GM21825 (cell line): ENCODE data around the gene CALD1.

Experiments
- ATAC-seq: cut with Tn5 transposase; IDR thresholded peaks from one replicate; pipeline ENCODE4 v1.9.1; 2021; ENCODE audit warnings: mild to moderate bottlenecking, moderate library complexity; ENCODE audit not compliant: unreplicated experiment

CALD1 gene

DNA sequence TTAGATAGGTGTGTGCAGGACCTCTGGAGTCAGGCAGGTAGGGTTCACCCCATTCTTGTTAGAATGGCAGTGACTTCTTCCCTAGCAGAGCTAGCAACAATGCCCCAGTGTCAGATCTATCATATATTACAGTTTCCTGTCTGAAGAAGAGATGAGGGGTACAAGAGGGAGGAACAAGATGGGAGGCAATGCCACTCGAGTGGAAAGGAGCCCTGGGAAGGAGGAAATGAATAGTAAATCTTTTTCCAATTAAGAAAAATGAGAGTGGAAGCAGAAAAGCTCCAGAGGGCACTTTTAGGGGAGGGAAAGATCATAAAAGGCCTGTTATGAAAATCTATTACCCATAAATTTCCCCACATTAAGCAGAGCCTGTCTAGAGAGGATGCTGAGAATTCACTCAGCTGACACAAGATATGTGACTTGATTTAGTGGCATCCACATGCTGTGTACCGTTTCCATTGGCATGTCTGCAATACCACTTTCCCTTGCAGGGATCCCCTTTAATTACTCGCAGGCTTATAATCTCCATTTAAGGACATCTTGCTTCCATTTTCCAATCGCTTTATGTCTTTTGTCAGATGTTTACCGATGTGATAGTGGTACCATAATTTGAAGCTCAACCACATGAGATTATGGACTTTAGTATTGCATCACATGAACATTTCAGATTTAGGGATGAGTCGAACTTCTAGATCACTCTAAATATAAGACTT, 136.9 kb downstream of the CALD1 start:
- ATAC-seq = no peak

DNA sequence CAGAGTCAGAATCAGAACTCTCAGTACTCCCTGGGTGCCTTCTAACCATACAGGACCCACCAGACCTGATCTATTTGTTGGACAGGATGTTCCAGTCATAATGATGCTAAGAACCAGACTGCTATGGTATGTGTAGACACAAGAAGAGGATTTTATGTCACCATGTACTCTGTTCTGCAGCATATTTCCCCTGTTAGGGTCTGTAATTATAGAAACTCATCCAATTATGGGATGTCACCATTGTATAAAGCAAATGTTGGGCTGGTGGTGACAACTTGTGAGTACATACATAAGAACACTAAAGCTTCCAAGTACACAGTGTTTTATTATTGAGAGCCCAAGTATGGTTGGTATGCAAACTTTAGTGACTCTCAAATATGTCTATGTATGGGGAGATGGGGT, 139.8 kb downstream of the CALD1 start:
- peak; percentile 71 for ATAC-seq

DNA sequence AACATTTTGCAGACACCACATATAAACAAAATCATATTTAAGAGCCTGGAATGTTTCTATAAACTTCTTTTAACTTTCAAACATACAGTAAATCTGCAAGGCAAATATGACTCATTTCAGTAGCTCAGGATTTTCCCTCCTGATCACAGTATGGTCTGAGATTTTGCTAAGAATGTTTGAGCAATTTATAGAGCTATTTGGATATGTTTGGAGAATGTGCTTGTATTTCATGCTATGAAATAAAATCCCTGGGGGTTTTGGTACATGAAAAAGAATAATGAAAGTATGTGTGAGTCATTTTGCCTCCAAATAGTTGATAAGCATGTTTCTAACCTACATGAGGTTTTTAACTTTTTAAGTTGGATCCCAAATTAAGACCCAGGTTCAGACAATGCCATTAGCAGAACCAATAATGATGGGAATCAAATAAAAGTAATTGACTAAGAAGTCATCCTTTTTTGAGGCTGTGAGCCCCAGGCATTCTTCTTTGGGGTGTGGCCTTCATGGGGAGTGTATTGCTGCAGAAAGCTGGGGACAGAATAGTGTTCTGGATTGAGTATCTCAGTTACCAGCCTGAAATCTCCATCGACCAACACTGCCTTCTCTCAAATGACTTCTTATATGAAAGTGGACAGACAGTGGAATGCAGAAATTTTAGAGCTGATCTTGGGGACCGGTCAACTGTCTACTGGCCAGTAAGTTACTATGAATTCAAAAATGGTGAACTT, 140.8 kb downstream of the CALD1 start:
- ATAC-seq = peak; percentile 59

DNA sequence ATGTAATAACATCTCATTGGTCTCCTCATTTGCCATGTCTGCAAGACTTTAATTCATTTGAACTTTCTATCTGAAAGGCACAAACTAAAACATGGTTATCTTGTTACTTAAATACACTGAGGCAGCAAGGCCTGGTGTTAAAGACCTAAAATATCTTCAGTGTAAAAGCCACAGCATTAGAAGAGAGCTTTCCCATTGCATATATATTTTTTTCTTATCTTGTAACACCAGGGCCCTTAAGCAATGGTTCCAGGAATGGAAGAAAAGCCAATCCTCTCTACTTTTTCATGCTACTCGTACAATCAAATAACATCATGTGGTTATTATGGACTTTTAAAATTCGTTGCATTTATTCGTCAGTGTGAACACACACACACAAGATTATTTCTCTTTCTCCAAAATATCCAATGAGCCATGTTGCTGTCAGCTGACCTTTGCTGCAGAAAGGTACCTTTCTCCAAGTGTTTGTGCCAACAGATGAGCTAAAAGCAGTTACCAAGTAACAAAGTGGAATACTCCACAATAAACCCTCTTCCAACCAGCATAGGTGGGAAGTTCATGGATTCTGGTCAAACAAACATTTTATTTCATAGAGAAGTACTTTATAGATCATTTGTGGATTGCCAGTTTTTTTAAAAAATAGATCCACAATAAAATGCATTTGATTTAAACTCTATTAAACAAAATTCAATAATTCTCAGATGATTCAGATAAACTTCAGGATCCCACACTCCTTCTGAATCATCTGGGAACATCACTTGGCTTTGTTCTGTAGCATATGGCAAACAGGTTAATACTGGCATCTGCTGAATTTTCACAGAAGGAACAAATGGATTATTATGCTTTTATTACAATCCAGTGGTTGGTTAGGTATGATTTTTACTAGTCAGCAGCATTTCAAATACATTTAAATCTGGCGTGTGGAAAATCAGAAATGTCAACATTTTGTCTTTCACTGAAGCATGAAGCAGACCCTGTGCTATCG, 143.6 kb downstream of the CALD1 start:
- no peak for ATAC-seq

DNA sequence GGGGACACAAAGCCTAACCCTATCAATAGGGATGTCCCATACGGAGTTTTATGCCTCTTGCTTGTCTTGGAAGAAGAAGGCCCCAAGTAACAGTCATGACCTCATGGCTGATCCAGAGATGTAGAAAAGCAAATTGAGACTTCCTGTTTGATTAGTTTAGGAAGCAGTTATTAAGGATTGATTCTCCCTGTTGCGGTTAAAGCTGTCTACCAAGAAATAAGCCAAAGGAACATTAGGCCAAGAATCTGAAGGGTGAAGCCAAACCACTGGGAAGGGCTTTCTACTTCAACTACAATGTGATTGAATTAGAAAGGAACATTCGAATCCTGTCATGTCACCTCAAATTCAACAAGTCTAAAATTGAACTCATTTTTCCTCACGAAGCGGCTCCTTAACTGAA, 146.3 kb downstream of the CALD1 start:
- ATAC-seq = no peak

DNA sequence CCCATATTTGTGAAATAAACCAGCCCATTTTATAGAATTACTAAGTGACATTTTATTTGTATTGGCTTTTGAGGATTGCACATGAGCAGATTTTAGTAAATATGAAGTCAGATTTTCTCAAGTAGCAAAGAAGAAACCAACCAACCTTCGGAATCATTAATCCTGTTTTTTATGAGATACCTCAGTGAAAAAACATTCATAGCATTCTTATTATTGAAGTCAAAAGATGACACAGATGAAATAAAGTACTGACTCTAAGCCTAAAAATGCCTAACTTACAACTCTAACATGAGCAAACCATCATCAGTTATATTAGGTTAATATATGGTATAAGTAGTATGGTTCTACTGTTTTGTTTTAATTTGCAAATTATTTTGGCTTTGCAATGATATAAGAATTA, 147.0 kb downstream of the CALD1 start:
- no peak for ATAC-seq

DNA sequence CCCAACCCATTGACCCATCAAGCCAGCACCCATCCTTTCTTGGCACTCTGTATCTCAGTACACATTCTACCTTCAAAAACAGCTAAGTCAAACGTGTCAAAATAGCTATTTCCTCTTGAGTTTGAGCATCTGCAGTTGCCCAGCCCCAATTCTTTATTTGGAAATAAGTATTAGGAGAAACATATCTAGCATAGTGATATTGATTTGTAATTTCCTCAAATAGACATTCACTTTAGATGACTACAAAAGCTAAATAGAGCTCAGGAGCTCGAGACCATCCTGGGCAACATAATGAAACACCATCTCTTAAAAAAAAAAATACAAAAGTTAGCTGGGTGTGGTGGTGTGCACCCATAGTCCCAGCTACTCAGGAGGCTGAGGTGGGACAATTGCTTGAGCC, 147.6 kb downstream of the CALD1 start:
- ATAC-seq = no peak

DNA sequence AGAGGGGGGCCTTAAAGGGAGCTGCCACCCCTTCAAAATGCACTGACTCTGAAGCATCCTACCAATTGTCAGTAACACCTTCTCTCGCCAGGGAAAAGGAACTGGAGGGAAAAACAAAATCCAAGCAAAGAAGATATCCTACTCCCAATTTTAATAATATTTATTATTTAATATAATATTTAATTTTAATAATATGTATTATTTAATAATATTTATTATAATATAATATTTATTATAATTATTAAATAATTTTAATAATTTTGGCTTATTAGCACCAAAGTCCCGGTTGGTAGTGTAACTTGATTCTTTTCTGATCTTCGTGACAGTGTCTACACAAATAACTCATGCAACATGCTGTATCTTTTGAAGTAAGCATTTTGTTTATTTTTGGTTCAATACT, 148.3 kb downstream of the CALD1 start:
- no peak for ATAC-seq

DNA sequence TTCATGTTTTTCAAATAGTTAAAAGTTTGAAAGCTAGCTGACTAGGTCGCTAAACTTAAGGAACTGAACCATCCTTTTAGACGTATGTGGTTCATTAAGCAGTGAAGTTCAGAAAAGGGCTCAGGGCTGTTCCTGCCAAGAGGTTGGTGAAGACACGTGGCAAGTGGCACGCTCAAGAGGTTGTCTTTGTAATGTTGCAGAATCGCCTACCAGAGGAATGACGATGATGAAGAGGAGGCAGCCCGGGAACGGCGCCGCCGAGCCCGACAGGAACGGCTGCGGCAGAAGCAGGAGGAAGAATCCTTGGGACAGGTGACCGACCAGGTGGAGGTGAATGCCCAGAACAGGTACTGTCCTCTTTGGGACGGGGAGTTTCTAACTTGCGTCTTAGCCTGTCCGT, 149.1 kb downstream of the CALD1 start:
- no peak for ATAC-seq

DNA sequence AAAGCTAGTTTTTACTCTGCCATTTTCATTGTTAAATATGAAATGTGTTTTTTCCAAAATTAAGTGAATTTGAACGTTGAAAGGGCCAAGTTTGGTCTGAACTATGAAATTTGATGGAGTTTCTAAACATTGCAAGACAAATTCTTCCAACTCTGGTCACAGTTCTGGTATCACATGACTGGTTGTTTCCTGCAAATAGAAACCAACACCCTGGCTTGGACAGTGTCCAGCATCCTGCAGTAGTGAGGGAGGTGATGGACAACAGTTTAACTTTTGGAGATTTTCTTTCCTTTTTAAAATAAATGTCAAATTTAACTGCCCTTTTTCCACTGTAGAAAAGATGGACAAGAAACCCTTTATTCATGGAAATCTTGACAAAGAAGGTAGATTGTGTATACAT, 152.1 kb downstream of the CALD1 start:
- ATAC-seq = no peak

DNA sequence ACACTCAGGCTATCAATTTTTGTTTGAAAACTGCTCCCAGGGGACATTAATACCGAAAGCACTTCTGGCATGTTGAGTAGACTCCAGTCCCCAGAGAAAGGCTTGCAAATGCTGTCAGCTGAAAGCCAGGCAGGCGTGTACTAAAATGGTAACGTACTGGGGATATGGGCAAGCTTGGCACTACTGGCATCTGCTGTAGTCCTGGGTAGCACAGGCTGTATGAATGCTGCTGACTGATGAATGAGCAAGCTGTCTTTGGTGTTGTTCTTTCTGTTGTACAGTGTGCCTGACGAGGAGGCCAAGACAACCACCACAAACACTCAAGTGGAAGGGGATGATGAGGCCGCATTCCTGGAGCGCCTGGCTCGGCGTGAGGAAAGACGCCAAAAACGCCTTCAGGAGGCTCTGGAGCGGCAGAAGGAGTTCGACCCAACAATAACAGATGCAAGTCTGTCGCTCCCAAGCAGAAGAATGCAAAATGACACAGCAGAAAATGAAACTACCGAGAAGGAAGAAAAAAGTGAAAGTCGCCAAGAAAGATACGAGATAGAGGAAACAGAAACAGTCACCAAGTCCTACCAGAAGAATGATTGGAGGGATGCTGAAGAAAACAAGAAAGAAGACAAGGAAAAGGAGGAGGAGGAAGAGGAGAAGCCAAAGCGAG, 153.4 kb downstream of the CALD1 start:
- ATAC-seq = peak; percentile 54

DNA sequence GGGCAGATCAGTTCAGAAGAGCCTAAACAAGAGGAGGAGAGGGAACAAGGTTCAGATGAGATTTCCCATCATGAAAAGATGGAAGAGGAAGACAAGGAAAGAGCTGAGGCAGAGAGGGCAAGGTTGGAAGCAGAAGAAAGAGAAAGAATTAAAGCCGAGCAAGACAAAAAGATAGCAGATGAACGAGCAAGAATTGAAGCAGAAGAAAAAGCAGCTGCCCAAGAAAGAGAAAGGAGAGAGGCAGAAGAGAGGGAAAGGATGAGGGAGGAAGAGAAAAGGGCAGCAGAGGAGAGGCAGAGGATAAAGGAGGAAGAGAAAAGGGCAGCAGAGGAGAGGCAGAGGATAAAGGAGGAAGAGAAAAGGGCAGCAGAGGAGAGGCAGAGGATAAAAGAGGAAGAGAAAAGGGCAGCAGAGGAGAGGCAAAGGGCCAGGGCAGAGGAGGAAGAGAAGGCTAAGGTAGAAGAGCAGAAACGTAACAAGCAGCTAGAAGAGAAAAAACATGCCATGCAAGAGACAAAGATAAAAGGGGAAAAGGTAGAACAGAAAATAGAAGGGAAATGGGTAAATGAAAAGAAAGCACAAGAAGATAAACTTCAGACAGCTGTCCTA, 154.1 kb downstream of the CALD1 start:
- ATAC-seq = no peak

DNA sequence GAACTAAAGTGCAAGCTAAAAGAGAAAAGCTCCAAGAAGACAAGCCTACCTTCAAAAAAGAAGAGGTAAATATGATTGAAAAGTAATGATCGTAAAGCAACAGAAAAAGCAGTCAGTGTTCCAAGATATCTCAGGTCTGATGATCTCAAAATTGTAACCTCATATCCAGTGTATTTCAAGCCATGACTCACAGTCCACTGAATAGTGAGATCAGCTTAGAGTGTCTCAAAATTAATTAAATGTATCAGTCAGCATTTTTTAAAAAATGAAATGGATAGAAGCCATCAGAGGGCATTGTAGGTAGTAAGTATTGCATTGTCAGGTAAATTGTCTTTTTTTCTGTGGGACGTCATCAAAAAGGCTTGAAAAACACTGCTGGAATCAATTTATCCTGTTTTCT, 156.3 kb downstream of the CALD1 start:
- no peak for ATAC-seq

DNA sequence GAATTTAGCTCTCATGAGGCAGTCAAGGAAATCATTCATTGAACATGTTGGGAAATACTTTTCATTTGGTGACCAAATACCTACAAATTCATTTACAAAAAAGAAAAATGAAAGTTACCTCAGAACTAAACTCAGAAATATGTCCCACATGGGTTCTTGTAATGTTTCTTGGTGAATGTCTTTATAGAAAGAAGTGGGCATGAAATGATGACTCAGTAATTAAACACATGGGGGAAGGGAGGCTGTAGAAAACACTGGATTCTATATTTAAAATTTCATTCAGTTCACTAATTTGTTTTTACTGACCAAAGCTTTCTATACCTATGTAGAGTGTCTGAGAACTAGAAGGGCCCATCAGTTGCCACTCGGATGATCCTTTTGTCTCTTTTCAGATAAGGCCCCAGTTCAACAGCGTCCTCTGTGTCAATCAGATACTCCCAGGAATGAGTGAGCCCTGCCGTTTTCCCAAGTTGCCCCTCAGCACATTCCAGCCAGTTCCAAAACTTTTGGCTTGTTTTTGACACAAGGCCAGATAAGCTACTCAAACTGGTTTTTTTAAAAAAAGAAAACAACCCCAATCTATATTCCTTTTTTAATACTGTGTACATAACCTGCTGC, 157.6 kb downstream of the CALD1 start:
- no peak for ATAC-seq

DNA sequence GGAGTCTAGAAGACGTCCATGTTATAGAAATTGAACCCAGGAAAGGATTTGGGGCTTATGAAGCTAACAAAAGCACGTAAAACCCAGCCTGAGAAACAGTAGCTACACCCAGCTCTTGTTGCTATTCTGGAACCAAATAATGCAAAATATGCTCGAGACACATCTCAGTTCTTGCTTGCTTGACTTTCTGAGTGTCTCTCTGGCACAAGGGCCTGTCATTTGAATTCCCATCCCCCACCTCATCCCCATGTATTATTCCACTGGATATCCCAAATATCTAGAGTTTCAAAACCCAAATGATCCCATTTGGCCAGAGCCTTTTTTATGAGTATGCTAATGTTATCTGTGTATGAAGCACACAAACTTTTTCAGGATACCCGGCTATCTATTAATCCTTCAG, 158.7 kb downstream of the CALD1 start:
- no peak for ATAC-seq

DNA sequence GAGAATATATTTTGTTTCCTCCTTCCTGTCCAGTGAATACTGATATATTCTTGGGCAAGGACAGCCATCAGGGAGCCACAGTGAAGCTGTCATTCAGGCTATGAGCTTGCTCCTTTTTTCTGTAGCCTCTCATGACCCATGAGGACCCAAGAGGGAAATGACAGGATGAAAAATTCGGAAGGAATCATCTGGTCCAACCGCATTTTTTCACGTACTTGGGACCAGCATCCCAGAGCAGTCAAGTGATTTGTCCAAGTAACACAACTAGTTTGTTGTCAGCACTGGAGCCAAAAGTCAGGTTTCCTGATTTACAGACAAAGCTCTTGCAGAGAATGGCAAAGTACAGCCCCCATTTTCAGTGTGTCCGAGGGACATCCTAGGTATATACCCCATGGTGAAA, 159.7 kb downstream of the CALD1 start:
- ATAC-seq = no peak

DNA sequence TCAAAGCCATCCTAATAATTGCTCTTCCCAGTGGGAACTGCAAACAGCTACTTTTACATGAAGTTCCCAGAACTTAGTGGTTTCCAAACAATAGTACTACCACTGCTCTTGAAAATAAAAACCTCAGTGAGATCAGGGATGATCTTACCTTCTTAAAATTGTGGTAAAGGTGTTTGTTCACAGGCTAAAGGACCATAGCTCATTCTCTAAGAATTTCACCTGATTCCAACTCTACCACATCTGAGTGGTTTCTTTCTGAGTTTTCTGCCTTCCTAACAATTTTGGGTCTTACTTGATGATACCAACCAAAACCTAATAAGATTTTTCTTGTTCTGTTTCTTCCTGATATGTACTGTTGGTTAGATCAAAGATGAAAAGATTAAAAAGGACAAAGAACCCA, 161.3 kb downstream of the CALD1 start:
- no peak for ATAC-seq

DNA sequence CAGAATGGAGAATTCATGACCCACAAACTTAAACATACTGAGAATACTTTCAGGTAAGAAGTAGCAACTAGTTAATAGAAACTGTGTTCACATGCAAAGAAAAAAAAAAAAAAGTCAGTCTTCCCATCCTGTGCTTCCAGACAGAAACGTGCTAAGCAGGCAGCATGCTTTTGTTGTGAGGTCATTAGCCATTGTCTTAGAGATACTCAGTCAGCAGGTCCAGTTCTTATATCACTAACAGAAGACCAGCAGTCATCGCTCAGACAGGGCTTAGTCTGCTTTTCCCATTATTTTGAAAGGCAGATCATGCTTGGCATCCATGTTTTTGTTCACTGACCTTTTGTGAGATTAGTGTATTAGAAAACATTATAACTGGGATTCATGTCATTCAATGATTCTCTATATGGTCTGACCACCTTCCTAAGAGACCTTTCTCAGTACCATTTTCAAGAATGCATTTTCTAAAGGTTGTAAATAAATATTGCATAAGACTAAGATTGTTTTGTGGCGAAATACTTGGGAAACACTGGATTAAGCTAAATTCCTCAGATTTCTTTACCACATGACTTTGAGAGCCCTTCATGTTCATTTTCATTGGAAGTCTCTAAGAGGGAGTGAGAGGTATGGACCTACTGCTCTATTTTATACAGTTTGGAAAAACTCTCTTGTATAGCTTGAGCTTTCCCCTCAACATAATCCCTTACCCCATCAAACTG, 161.9 kb downstream of the CALD1 start:
- no peak for ATAC-seq

DNA sequence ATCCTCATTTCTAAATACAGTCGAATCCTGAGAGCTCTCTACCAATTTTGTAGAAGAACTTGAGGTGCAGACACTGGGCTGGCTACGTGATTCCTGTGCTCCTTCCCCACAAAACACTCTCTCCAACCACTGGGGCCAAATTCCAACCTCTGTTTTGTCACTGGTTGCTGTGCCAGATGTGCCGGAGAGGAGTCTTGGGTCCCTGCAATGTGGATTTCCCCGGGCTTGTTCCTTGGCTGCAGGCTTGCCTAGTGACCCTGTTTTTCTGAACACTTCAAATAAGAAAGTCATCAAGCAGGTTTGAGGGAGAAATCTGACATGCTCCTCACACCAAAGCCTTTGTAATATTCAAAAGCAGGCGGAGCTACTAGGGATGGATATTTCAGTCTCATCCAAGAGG, 162.5 kb downstream of the CALD1 start:
- ATAC-seq = no peak
